Kidney capillary endothelial cell (primary cell): ENCODE results near the gene ENG.
"Not testable (repeated sequence)": the region's sequence is repeated elsewhere in the genome, so short reads cannot be mapped to it uniquely, and the experiment has no call there.

ENCODE experiments used
- DNase-seq: peaks from one replicate; pipeline ENCODE4 v3.0.0-alpha.2; 2018; ENCODE audit warnings: low spot score

ENG gene

DNA sequence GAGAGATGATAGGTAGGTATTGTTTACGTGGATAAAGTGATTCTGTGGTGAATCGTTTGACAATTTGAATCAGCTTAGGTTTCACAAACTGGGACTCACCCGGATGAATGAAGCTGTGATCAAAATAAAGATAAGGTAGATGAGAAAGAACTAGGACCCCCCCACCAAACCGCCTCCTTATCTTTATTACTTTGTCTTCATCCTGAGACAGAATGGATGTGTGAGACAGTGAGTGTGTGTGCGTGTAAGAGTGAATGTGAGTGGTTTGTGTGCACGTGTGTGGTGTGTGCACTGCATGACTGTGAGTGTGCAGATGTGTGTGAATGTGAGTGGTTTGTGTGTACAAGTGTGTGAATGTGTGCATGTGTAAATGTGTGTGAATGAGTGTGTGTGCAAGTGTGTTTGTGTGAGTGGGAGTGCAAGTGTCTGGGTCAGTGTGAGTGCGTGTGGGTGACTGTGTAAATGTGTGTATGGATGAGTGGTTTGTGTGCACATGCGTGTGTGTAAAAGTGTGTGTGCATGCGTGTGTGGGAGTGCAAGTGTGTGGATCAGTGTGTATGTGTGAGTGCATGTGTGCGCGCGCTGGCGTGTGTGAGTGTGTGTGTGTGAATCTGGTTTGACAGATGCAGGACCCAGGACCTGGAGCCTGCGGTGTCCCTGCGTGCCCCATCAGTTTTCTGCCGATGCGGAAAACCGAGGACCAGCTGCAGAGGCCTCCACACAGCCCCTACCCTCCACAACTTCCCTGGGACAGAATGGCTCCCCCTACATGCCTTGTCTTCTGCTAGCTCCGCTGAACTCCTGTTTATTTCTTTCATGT lies 11.4 kb upstream of the ENG start:
- DNase-seq = no peak

GRCh38 chr9:127863191-127863621 lies 8.7 kb upstream of the ENG start:
- DNase-seq = no peak

DNA sequence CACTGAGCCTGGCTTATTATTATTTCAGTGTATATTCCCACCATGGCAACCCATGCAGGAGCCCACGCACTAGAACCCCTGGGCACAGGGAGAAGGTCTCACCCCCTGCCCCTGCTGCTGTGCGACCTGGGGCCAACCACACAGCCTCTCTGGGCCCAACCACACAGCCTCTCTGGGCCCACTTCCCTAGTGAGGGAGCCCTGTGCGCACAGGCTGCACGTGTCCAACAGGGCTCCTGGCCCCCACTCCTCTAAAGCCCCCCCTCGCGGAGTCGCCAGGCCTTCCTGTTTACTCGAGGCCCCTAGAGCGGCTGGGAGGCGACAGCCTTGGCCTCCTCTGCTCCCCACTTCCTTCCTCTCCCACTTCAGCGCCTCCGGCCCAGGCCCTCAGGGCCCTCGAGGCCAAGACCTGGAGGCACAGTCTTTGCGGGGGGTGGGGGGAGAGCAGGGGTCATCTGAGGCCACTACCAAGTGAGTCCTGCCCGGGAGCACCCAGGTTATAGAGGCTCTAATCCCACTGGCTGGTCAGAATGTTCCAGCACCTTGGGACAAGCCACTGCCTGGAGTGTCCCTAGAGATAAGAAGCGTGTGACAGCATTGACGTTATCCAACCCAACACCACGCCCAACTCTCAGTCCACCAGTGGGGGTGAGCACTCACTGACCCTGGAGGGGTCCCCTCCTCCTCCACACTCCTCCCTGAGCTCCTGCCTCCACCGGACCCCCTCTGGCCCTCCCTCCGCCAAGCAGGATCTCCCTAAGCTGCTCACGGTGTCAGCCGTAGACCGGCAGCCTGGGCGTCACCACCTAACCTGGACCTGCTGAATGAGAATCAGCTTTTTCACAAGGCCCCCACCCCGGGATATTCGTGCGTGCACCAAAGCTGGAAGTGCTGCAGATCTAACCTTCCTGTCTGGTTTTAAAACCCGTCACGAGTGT lies 7.9 kb upstream of the ENG start:
- peak; percentile 80 for DNase-seq

GRCh38 chr9:127860779-127861178 lies 6.3 kb upstream of the ENG start:
- DNase-seq = no peak

- DNase-seq = no peak
These were observed 5.8 kb upstream of the ENG start for GRCh38 chr9:127860260-127860659.

DNA sequence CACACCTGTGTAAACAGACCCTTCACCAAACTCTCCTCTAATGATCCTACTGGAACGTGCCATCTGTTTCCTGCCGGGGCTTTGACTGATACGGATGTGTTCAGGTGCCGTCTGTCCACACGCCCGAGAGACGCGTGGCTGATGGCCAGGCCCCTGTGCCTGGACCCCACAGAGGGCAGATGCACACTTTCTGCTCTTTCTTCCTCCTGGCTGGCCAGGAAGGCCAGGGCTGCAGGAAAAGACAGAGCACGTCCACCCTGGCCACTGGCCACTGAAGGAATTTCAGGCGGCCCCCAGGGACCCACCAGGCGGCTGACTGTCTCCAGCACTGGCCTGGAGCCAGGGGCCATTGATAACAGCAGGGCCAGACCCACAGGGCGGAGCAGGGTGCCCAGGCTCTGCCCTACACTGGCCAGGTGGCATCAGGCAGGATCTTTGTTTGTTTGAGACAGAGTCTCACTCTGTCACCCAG lies 3.6 kb upstream of the ENG start:
- DNase-seq = peak; percentile 87

- DNase-seq = no peak
These were observed 2.8 kb upstream of the ENG start for GRCh38 chr9:127857278-127857677.

GRCh38 chr9:127856729-127857116 lies 2.3 kb upstream of the ENG start:
- DNase-seq = no peak

GRCh38 chr9:127856094-127856728 lies 1.8 kb upstream of the ENG start:
- no peak for DNase-seq

- no peak for DNase-seq
These were observed 1.1 kb upstream of the ENG start for GRCh38 chr9:127855522-127855921.

DNA sequence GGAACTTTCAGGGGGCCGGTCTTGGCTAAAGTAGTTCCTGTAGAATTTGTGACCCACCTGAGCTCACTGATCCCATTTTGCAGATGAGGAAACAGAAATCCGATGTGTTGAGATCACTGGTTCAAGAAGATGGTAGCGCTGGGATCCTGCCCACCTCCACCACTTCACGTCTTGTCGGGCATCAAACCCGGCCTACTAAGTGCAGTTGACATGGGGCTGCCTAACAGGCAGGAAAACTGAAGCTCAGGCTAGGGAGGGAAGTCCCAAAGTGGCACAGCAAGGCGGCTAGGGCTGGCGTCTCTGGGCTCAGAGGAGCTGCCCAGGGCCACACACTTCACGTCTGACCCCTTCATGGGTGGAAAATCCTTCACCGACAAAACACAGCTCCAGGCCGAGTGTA lies 502 bp upstream of the ENG start:
- no peak for DNase-seq

DNA sequence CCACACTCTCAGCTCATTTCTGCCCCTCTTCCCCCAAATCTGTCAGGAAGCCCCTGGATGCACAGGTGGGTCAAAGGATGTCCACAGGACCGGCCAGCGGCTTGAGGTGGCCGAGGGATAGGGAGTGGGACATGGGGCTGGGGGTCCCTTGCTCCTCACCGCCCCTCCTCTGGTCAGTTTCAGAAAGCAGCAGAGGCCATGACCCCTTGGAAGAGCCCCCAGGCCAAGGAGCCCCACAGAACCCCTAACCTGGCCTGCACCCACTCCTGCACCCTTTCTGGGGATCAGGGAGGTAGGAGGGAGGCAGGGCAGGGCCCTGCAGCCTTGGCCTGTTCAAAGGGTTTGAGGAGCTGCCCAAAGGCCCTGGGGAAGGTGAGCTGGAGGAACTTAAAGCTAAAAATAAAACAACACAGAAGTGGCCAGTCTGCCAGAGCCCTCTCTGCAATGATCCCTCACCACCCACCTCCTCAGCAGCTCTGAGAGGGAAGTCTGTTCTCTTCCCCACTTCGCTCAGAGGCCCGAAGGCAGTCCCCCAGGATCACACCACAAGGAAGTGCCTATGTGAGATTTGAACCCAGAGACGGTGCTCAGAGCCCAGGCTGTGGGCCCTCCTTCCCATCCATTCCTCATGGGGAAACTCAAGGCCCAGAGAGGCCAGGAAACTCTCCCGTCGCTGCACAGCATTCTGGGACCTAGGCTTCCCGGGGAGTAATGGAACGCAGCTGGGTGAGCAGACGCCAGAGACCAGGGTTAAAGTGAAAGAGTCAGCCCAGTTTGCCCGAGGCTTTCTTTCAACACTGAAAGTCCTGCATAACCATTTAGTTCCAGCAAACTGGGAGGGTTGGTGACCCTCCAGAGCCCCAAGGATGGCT lies 910 bp downstream of the ENG start:
- DNase-seq = no peak

DNA sequence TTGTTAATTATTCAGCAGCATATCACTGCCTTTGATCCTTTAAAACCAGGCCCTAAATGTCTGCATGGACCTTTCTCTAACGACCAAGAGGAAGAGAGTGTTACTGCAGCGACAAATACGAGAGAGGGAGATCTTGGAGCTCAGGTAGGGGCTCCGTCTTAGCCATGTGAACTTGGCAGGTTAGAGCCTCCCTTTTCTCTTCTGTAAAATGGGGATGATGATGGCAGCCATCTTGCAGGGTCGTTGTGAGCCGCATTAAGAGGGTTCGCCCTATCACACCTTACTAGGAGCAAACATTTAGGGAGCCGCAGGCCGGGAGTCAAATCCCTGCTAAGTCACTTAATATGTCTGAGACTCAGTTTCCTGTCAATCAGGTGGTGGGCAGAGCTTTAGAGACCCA lies 1.6 kb downstream of the ENG start:
- no peak for DNase-seq

DNA sequence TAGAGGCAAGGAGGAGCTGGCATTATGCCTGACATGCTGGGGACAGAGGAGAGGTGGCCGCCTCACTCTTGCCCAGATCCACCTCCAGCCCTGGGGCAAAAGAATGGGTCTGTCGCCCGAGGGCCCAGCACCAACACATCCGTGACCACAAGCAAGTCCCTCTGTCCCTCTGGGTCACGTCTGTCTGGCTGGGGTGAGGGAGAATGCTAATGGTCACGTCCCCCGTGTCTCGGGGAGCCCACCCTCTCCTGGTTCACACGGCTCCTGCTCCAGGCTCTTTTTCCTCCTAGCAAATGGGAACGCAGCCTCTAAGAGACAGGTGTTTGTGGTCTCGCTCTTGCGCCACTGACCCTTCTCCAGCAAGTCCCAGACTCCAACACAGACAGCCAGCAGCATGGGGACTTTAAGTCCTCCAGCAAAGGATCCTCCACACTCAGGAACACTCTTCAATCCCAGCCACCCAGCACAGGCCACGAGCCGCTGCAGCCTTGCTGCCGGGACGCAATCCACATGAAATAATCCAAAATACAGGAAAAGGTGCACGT lies 4.1 kb downstream of the ENG start:
- DNase-seq = no peak

DNA sequence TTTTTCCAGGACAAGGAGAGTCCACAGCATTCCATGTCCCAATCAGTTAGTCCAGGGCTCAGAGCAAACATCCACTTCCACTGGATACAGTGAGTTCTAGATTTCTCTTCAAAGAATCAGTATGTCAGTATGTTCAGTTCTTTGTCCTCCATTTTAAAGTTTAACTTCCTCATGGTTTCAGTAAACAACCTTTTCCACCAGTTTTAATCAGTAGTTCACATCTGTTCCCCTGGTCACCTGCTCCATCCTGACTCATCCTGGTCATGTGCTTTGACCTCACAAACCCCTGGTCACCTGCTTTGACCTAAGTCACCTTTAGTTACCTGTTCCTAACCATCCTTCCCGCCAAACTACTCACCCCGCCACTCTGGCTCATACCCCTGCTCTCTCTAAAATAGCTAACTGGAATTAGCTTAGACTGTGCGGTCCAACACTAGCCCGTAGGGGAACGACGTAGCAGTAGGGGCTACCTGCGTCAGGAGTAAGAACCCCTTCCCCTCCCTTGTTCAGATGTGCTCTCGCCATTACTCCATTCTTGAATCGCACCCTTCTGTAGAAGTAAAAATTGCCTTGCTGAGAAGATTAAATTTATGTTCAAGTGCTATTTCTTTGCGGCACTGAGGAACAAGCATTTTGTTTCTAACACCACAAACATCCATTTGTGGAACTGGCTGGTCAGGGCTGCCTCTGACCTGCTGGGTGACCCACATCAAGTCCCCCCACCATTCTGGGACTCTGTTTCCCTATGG lies 5.5 kb downstream of the ENG start:
- DNase-seq = no peak

GRCh38 chr9:127847833-127848755 lies 6.4 kb downstream of the ENG start:
- DNase-seq = no peak

DNA sequence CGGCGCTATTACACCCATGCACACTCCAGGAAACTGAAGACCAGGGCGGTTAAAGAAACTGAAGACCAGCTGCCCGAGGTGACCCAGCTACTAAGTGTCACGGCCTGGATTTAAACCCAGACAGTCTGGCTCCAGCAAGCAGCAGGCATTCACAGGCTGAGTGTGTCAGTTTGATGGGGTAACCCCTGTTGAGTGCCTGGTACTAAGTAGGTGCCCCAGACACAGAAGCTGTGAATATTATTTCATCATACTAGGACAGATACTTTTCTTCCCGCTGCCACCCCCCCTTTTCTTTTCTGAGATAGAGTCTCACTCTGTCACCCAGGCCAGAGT lies 7.3 kb downstream of the ENG start:
- no peak for DNase-seq

DNA sequence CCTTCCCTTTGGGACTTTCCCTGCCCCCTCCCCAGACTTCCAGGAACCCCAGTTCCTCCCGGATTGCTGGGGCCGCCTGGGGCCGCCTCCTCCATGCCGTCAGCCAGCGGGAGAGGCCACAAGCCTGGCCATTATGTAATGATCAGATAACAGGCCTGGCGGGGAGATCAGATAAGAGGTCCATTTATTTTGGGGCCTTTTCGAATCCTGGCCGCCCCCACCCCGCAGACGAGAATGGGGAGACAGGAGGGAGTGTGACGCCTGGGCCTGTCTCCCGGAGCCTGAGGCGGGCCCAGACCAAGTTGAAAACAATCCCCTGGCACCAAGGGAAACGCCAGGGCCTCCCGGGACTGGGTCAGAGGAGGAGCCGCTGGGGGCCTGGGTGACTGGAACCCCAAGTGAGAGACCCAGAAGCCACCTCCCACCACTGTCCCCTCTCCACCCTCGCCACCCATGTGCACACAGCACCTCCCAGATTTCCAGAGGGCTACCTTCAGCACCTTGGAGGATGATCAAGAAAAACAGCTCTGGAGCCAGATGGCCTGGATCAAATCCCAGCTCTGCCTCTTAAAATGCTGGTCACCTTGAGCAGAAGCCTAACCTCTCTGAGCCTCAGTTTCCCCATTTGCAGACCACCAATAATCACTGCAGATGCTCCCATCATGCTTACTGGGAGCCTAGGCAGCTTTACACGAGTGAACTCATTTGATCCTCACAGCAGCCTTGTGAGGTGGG lies 7.8 kb downstream of the ENG start:
- DNase-seq = no peak

DNA sequence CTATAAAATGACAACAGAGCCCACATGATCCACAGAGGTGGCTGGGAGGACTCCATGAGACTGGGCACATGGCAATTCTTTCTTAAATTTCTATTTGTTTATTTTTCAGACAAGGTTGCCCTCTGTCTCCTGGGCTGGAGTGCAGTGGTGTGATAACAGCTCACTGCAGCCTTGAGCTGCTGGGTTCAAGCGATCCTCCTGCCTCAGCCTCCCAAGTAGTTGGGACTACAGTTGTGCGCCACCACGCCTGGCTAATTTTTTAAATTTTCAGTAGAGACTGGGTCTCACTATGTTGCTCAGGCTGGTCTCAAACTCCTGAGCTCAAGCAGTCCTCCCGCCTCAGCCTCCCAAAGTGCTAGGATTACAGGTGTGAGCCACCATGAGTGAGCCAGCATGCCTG lies 8.8 kb downstream of the ENG start:
- not testable (repeated sequence) for DNase-seq
